SH-SY5Y (cell line): ENCODE data around the gene IRF2BP2.

Experiments
- GATA2 ChIP-seq: IDR thresholded peaks from 2 replicates; pipeline ENCODE4 v1.6.1; 2011; ENCODE audit warnings: mild to moderate bottlenecking, low read depth, low read length
- GATA3 ChIP-seq: IDR thresholded peaks from 2 replicates; pipeline ENCODE4 v1.6.1; 2011; ENCODE audit warnings: low read depth, mild to moderate bottlenecking, low read length, moderate library complexity

DNA sequence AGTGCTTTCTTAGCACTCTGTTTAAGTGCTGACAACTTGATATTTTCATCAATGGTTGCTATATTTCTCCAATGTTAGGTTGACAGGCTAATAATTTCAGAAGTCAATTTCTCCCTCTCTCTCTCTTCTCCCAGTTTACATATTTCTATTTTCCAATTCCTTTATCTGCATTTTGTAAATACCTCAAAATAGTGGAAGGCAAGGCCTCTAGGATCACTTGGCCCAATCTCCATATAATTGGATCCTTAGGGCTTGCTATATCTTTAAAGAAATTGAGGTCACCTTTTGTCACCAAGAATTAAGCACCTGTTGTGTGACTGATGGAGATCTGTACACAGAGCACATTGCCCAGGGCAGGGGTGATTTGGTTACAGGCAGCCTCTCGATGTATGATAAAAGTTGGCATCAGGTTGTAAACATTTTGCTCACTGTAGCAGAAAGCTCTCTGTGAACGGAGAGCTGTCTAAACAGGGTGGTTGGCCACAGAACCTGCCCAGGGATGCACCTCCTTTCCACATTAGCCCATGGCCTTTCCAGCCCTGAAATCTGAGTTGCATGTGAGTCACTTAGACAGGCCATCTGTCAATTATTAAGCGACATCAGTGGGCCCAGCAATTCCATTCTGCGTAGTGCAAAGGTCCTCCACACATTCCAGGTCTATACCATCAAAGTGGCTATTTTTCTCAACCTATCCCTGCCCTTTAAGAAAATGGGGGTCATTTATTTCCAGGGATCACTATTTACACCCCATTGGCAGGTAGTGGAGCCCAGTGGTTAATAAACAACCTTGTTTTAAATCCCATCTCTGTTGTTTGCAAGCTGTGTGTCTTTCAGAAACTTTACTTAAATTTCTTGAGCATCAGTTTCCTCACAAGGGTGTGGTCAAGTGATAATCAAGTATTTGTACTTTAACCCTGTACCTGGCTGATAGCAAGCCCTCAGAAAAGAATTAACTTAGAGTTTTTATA, 29.1 kb upstream of the IRF2BP2 start:
- TF ChIP-seq GATA2 (peak; percentile 64), GATA3 (no peak)
